ENCODE data around the gene SLC26A6. TPM values are rescaled to one million over a fixed set of nuclear protein-coding genes. Genes with fewer than 3 reads are reported as not detected.

Gene SLC26A6
- total RNA-seq, 2 donors from 2014 or later: 18.4 to 30.0 TPM

DNA sequence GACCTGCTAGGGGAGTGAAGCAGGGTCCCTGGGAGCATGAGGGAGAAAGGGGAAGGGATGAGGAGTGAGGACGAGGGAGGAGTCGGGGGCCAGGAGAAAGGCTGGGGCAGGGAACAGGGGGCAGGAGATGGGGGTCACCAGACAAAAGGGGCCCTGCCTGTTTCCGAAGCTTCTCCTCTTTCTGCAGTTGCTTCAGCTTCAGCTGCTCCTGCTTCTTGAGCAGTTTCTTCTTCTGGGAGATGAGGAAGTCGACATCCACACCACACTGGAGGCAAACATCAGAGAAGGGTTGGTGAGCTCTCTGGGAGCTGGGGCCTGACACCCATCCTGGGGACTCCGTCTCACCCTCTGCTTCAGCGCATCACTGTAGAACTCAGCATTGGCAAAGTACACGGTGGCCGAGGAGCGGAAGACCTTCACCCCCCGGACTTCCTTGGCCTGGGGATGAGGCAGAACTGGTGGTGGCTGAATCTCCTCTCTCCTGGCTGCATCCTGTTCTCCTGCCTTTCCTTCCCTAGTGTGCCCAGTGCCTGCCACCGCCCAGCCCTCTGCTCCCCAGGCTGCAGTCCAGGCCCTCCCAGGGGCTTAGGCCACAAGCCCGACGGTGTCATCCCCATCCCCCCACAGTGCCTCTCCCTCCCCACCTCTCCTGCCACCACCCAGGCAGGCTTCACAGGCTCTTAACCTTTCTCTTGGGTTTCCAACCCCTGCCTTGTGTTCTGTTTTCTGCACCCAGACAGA is 6.8 kb downstream of the SLC26A6 start:
- no peak for TF ChIP-seq CTCF (IDR thresholded peaks at IDR 0.05)
- peaks cover 3 to 5% of the 10 kb centered on the region in 2 donors for H3K36me3 ChIP-seq
- no peaks in the 10 kb centered on the region for H3K4me1 ChIP-seq (replicated peaks)
- WGBS: 88% methylated on average over 13 of the region's 13 CpGs
- no peak overlapping the region for H3K4me3 ChIP-seq
- H3K9me3 ChIP-seq: no peaks in the 10 kb centered on the region
- H3K27me3 ChIP-seq (replicated peaks; ENCODE audit: insufficient read depth): no peaks in the 10 kb centered on the region
- no peak overlapping the region for H3K27ac ChIP-seq
- intact Hi-C loops (cut with DNase I): no loop called here
- DNase-seq (ENCODE audit: low spot score): no peak

GRCh38 chr3:48625600-48625999 is 9.7 kb downstream of the SLC26A6 start:
- DNase-seq (ENCODE audit: low spot score): no peak
- no peak for TF ChIP-seq CTCF (IDR thresholded peaks at IDR 0.05)
- no peak for TF ChIP-seq POLR2AphosphoS5 (IDR thresholded peaks at IDR 0.05)
- TF ChIP-seq POLR2A (IDR thresholded peaks at IDR 0.05): no peak
- WGBS: 93% methylated on average over 6 of the region's 6 CpGs
- Histone ChIP-seq H3K27ac (no peak overlapping the region), H3K4me3 (no peak overlapping the region), H3K4me1 (replicated peaks) (no peaks in the 10 kb centered on the region), H3K27me3 (replicated peaks; ENCODE audit: insufficient read depth) (no peaks in the 10 kb centered on the region), H3K36me3 (peaks cover 0 to 3% of the 10 kb centered on the region in 2 donors), H3K9me3 (no peaks in the 10 kb centered on the region)
- intact Hi-C loops (cut with DNase I): no loop called here

DNA sequence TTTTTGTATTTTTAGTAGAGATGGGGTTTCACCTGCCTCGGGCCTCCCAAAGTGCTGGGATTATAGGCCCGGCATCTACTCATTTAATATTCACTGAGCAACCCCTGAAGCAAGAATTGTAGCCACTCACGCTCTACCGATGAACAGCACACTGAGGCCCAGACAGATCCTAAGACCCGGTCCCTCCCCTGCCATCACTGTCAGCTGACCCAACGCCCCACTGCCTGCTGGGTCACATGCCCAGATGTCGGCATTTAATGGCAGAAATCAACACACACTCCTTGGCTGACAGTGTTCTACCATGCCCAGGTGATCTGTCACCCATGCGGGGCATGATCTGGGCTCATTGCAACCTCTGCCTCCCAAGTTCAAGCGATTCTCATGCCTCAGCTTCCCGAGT is 10.5 kb downstream of the SLC26A6 start:
- H3K9me3 ChIP-seq: no peaks in the 10 kb centered on the region
- 89% methylated on average over 10 of the region's 10 CpGs for WGBS
- intact Hi-C loops (cut with DNase I): no loop called here
- H3K27ac ChIP-seq: peak overlapping the region in 1 of 2 donors; percentile 46
- H3K4me3 ChIP-seq: no peak overlapping the region
- H3K27me3 ChIP-seq (replicated peaks; ENCODE audit: insufficient read depth): no peaks in the 10 kb centered on the region
- no peak for DNase-seq (ENCODE audit: low spot score)
- H3K4me1 ChIP-seq (replicated peaks): no peaks in the 10 kb centered on the region
- TF ChIP-seq POLR2AphosphoS5 (IDR thresholded peaks at IDR 0.05): no peak
- TF ChIP-seq POLR2A (IDR thresholded peaks at IDR 0.05): no peak
- H3K36me3 ChIP-seq: peaks cover 0 to 3% of the 10 kb centered on the region in 2 donors

GRCh38 chr3:48623851-48624547 is 11.3 kb downstream of the SLC26A6 start:
- peak overlapping the region in 1 of 2 donors; percentile 46 for H3K27ac ChIP-seq

DNA sequence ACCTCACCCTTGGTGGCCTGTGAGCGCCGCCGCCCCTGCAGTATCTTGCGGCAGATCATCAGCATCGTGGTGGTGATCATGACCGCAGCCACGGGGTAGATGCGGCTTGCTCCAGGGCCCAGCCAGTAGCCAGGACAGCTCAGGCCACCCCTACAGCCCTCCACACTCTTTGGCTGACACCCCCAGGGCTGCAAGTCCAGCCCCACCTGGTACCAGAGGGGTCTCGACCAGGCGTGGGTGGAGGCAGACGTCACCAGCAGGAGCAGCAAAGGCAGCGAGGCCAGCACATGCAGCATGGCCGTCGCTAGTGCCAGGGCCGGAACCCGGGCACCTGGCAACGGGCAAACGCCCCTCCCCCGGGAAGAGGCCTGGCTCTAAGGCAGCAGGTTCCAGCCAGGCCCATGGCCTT is 13.8 kb downstream of the SLC26A6 start, which contains the start of gene TMEM89:
TMEM89 (minus strand) TSS at position 309 of the 409 bp plus-strand sequence; CDS start at position 296, 13 bp downstream.
- H3K27me3 ChIP-seq (replicated peaks; ENCODE audit: insufficient read depth): no peaks in the 10 kb centered on the region
- no peaks in the 10 kb centered on the region for H3K36me3 ChIP-seq
- H3K27ac ChIP-seq: no peak within 1 kb of the TSS
- 92% methylated on average over 18 of the region's 19 CpGs for WGBS
- H3K4me1 ChIP-seq (replicated peaks): no peaks in the 10 kb centered on the region
- intact Hi-C loops (cut with DNase I): no loop called here
- H3K4me3 ChIP-seq: no peak within 1 kb of the TSS
- H3K9me3 ChIP-seq: no peaks in the 10 kb centered on the region
- TF ChIP-seq CTCF (IDR thresholded peaks at IDR 0.05): no peak
- no peak for DNase-seq (ENCODE audit: low spot score)

More at GRCh38 chr3:48623851-48624547, 11.3 kb downstream of the SLC26A6 start:
- Histone ChIP-seq H3K4me3 (no peak overlapping the region), H3K27me3 (replicated peaks; ENCODE audit: insufficient read depth) (no peaks in the 10 kb centered on the region), H3K9me3 (no peaks in the 10 kb centered on the region), H3K36me3 (peaks cover 0 to 3% of the 10 kb centered on the region in 2 donors), H3K4me1 (replicated peaks) (no peaks in the 10 kb centered on the region)
- intact Hi-C loops (cut with DNase I): no loop called here
- WGBS: 65% methylated on average over 6 of the region's 6 CpGs
- TF ChIP-seq POLR2A (IDR thresholded peaks at IDR 0.05) (no peak), POLR2AphosphoS5 (IDR thresholded peaks at IDR 0.05) (peak; percentile 52)
- peak; percentile 48 for DNase-seq (ENCODE audit: low spot score)
